ENCODE data around the gene TOPORS.

The TOPORS gene

DNA sequence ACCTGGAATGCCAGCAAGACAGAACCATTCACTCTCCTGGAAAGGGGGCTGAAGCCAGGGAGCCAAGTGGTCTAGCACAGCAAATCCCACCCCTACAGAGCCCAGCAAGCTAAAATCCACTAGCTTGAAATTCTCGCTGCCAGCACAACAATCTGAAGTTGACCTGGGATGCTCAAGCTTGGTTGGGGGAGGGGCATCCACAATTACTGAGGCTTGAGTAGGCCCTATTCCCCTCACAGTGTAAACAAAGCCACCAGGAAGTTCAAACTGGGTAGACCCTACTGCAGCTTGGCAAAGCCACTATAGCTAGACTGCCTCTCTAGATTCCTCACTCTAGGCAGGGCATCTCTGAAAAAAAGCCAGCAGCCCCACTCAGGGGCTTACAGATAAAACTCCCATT is 43.7 kb downstream of the TOPORS start:
- no peak for ATAC-seq

DNA sequence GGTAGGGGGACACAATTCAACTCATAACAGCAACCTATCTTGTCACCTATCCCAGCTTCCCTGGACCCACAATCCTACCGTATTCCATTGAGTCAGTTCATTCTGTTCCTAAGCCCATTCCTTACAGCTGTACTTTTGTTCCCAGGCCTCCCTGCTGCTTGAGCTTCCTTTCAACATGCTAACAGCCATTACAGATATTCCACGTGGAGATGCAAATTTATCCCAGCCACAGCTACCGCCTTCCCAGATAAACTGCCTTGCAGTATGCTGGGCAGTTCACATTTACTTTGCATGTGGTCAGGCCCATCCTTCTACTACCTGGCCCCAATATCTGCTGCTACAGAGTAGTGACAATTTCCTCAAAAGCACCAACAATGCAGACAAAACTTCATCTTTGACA is 49.4 kb downstream of the TOPORS start:
- ATAC-seq: no peak

More for the DNA sequence above, 43.7 kb downstream of the TOPORS start:
- no peak for TF ChIP-seq CSDC2 (CRISPR knock-in tag; IDR thresholded peaks at IDR 0.05)

GRCh38 chr9:32502464-32502863 is 49.9 kb downstream of the TOPORS start:
- no peak for ATAC-seq
- no peak for TF ChIP-seq ZNF565 (CRISPR knock-in tag; conservative IDR thresholded peaks at IDR 0.05; ENCODE audit: low read depth)
- TF ChIP-seq ZNF8 (CRISPR knock-in tag; IDR thresholded peaks at IDR 0.05): no peak
- no peak for TF ChIP-seq ISL1 (CRISPR knock-in tag; IDR thresholded peaks at IDR 0.05)
- no peak for TF ChIP-seq ARNTL (CRISPR knock-in tag; IDR thresholded peaks at IDR 0.05; ENCODE audit: borderline replicate concordance, low read depth)
- TF ChIP-seq BACH2 (CRISPR knock-in tag; IDR thresholded peaks at IDR 0.05; ENCODE audit: borderline replicate concordance): no peak

More for the DNA sequence above, 49.4 kb downstream of the TOPORS start:
- TF ChIP-seq TSHZ2 (CRISPR knock-in tag; IDR thresholded peaks at IDR 0.05) (no peak), PPARA (CRISPR knock-in tag; IDR thresholded peaks at IDR 0.05; ENCODE audit: borderline replicate concordance) (no peak), ESRRG (CRISPR knock-in tag; IDR thresholded peaks at IDR 0.05) (no peak), ZNF70 (CRISPR knock-in tag; IDR thresholded peaks at IDR 0.05) (no peak), ARNTL (CRISPR knock-in tag; IDR thresholded peaks at IDR 0.05; ENCODE audit: borderline replicate concordance, low read depth) (no peak), TCF4 (CRISPR knock-in tag; IDR thresholded peaks at IDR 0.05; ENCODE audit: borderline replicate concordance) (no peak), PATZ1 (CRISPR knock-in tag; IDR thresholded peaks at IDR 0.05; ENCODE audit: borderline replicate concordance) (no peak), POU6F1 (CRISPR knock-in tag; IDR thresholded peaks at IDR 0.05; ENCODE audit: borderline replicate concordance, low read depth) (no peak), CSDC2 (CRISPR knock-in tag; IDR thresholded peaks at IDR 0.05) (no peak), RARB (CRISPR knock-in tag; IDR thresholded peaks at IDR 0.05) (no peak), ZFP30 (CRISPR knock-in tag; IDR thresholded peaks at IDR 0.05) (no peak), SNAI2 (CRISPR knock-in tag; IDR thresholded peaks at IDR 0.05) (no peak), BACH2 (CRISPR knock-in tag; IDR thresholded peaks at IDR 0.05; ENCODE audit: borderline replicate concordance) (no peak), ISL1 (CRISPR knock-in tag; IDR thresholded peaks at IDR 0.05) (no peak)
- TF ChIP-seq, protein P1, sequence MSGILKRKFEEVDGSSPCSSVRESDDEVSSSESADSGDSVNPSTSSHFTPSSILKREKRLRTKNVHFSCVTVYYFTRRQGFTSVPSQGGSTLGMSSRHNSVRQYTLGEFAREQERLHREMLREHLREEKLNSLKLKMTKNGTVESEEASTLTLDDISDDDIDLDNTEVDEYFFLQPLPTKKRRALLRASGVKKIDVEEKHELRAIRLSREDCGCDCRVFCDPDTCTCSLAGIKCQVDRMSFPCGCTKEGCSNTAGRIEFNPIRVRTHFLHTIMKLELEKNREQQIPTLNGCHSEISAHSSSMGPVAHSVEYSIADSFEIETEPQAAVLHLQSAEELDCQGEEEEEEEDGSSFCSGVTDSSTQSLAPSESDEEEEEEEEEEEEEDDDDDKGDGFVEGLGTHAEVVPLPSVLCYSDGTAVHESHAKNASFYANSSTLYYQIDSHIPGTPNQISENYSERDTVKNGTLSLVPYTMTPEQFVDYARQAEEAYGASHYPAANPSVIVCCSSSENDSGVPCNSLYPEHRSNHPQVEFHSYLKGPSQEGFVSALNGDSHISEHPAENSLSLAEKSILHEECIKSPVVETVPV (CRISPR knock-in tag; IDR thresholded peaks at IDR 0.05): no peak
- TF ChIP-seq, protein P2, sequence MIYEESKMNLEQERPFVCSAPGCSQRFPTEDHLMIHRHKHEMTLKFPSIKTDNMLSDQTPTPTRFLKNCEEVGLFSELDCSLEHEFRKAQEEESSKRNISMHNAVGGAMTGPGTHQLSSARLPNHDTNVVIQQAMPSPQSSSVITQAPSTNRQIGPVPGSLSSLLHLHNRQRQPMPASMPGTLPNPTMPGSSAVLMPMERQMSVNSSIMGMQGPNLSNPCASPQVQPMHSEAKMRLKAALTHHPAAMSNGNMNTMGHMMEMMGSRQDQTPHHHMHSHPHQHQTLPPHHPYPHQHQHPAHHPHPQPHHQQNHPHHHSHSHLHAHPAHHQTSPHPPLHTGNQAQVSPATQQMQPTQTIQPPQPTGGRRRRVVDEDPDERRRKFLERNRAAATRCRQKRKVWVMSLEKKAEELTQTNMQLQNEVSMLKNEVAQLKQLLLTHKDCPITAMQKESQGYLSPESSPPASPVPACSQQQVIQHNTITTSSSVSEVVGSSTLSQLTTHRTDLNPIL (CRISPR knock-in tag; IDR thresholded peaks at IDR 0.05; ENCODE audit: low read depth): no peak

GRCh38 chr9:32501868-32502267 is 50.5 kb downstream of the TOPORS start:
- ATAC-seq: no peak
- TF ChIP-seq TOX (CRISPR knock-in tag; IDR thresholded peaks at IDR 0.05; ENCODE audit: borderline replicate concordance) (no peak), TCF4 (CRISPR knock-in tag; IDR thresholded peaks at IDR 0.05; ENCODE audit: borderline replicate concordance) (no peak), ISL1 (CRISPR knock-in tag; IDR thresholded peaks at IDR 0.05) (no peak), ZC3H10 (CRISPR knock-in tag; IDR thresholded peaks at IDR 0.05) (no peak), PATZ1 (CRISPR knock-in tag; IDR thresholded peaks at IDR 0.05; ENCODE audit: borderline replicate concordance) (no peak), ZFP3 (CRISPR knock-in tag; IDR thresholded peaks at IDR 0.05) (no peak), POU6F1 (CRISPR knock-in tag; IDR thresholded peaks at IDR 0.05; ENCODE audit: borderline replicate concordance, low read depth) (no peak), RARB (CRISPR knock-in tag; IDR thresholded peaks at IDR 0.05) (no peak), GLIS3 (CRISPR knock-in tag; IDR thresholded peaks at IDR 0.05) (no peak)
- TF ChIP-seq, protein P2 (CRISPR knock-in tag; IDR thresholded peaks at IDR 0.05; ENCODE audit: low read depth): no peak
